AG04450 (cell line): ENCODE results near the gene PLA2G6. TPM values are rescaled to one million over a fixed set of nuclear protein-coding genes. Genes with fewer than 3 reads are reported as not detected.

Experiments
- CTCF ChIA-PET: fragments of 300-600, 350-600 bp; formaldehyde crosslinking; extraction: SDS; loops from one replicate; lab custom pipeline; 2022; ENCODE audit warnings: antibody characterized with exemption, inconsistent platforms; lab: Charles Lee
- POLR2A ChIA-PET: fragments of 350-600 bp; formaldehyde crosslinking; extraction: SDS; loops from one replicate; lab custom pipeline; 2021; ENCODE audit warnings: antibody characterized with exemption, inconsistent platforms; lab: Yijun Ruan, JAX
- DNase-seq: peaks from one replicate; pipeline ENCODE4 v3.0.0-alpha.2; 2011; ENCODE audit warnings: low read depth, low spot score
- H3K27ac ChIP-seq: one replicate; pipeline ENCODE4 v1.5.1; 2012; ENCODE audit warnings: low read depth, low read length, control low read depth
- H3K27me3 ChIP-seq: one replicate; pipeline ENCODE4 v1.6.0; 2012; ENCODE audit warnings: low read length; ENCODE audit not compliant: control insufficient read depth, insufficient read depth
- H3K4me3 ChIP-seq: 2 replicates; pipeline ENCODE4 v1.5.1; 2011; ENCODE audit warnings: mild to moderate bottlenecking, low read depth, low read length, control low read depth
- H3K9me3 ChIP-seq: 2 replicates; pipeline ENCODE4 v1.5.1; 2012; ENCODE audit warnings: low read length; ENCODE audit not compliant: control insufficient read depth, insufficient read depth
- CTCF ChIP-seq: IDR thresholded peaks from 2 replicates; pipeline ENCODE4 v1.5.1; 2011; ENCODE audit warnings: low read depth, low read length, control low read depth, inconsistent platforms
- polyA plus RNA-seq: library from polyadenylated mRNA; depleted of rRNA; stranded (reverse); fragments of >200 nt; gene quantifications from 2 replicates; pipeline ENCODE4 v1.2.3, GENCODE V29; 2011

The PLA2G6 gene
- polyA plus RNA-seq, 1 experiment = 5.0 TPM

- H3K27ac ChIP-seq = no peak overlapping the region
- ChIA-PET POLR2A (no interaction called here), CTCF (interaction anchor here (1.1 to 2.3 kb wide), 3 partner anchors 10 to 245 kb away, joined by 3 to 14 read pairs (median 3); no protein-coding TSS in a partner anchor)
- H3K9me3 ChIP-seq = no peaks in the 10 kb centered on the region; the same call in 1 of the 2 replicates
- no peak overlapping the region for H3K4me3 ChIP-seq
- DNase-seq = no peak
- H3K27me3 ChIP-seq = peaks cover 6% of the 10 kb centered on the region
- TF ChIP-seq CTCF = no peak
Measured at GRCh38 chr22:38107692-38108515, 73.7 kb downstream of the PLA2G6 start.

GRCh38 chr22:38106814-38107578, 74.6 kb downstream of the PLA2G6 start:
- DNase-seq = no peak
- POLR2A ChIA-PET = interaction anchor here (0.7 kb wide), 1 partner anchor 94 kb away, joined by 3 read pairs; no protein-coding TSS in a partner anchor
- CTCF ChIA-PET = interaction anchor here (1.1 to 2.3 kb wide), 3 partner anchors 7 to 33 kb away, joined by 3 to 14 read pairs (median 4); no protein-coding TSS in a partner anchor
- Histone ChIP-seq H3K4me3 (no peak overlapping the region), H3K9me3 (no peaks in the 10 kb centered on the region; the same call in 1 of the 2 replicates), H3K27ac (no peak overlapping the region), H3K27me3 (peaks cover 6% of the 10 kb centered on the region)
- no peak for TF ChIP-seq CTCF

GRCh38 chr22:38104084-38104483, 77.5 kb downstream of the PLA2G6 start:
- no peak for DNase-seq
- POLR2A ChIA-PET = interaction anchor here (0.7 kb wide), 1 partner anchor 248 kb away, joined by 4 read pairs; no protein-coding TSS in a partner anchor

GRCh38 chr22:38103641-38104040, 78.0 kb downstream of the PLA2G6 start:
- TF ChIP-seq CTCF = no peak
- POLR2A ChIA-PET = interaction anchor here (0.6 to 0.7 kb wide), 2 partner anchors 11 to 248 kb away, joined by 3 to 4 read pairs; no protein-coding TSS in a partner anchor
- DNase-seq = no peak
- CTCF ChIA-PET = interaction anchor here (0.8 to 1.0 kb wide), 2 partner anchors 8 to 11 kb away, joined by 3 read pairs; no protein-coding TSS in a partner anchor
- Histone ChIP-seq H3K9me3 (no peaks in the 10 kb centered on the region), H3K4me3 (no peak overlapping the region), H3K27me3 (peaks cover 4% of the 10 kb centered on the region), H3K27ac (no peak overlapping the region)

More at GRCh38 chr22:38104084-38104483, 77.5 kb downstream of the PLA2G6 start:
- CTCF ChIA-PET = interaction anchor here (0.8 to 1.0 kb wide), 2 partner anchors 9 to 11 kb away, joined by 3 read pairs; no protein-coding TSS in a partner anchor
- no peak overlapping the region for H3K4me3 ChIP-seq
- no peak overlapping the region for H3K27ac ChIP-seq
- H3K9me3 ChIP-seq = no peaks in the 10 kb centered on the region
- H3K27me3 ChIP-seq = peaks cover 4% of the 10 kb centered on the region
- peak; percentile 44 for TF ChIP-seq CTCF
